GM19351 (cell line): ENCODE measurements around the gene OR6C4.
"Not testable (repeated sequence)": the region's sequence is repeated elsewhere in the genome, so short reads cannot be mapped to it uniquely, and the experiment has no call there.

Experiments used
- ATAC-seq: cut with Tn5 transposase; IDR thresholded peaks from one replicate; pipeline ENCODE4 v1.9.1; 2021; ENCODE audit warnings: mild to moderate bottlenecking, moderate library complexity; ENCODE audit not compliant: unreplicated experiment

OR6C4 gene

DNA sequence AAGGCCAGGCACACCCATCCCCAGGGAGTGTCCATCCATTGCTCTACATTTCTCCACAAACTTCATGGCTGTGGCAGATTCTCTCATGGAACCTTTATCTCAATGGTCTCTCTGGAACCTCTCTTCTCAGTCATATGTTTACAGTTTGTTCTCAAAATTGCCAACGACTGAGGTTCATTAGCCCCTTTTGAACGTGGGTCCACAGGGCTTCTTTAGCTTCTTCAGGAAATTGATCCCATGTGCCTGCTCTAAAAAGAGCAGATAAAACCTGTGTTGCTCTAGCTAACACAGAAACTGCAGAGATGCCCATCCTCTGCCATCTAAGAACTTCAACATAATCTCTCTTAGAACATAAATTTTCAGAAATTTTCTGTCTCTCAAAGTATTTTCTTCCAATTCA lies at the start of gene OR6C4:
Gene OR6C4, plus strand, starts transcription at position 301 of the 400 bp plus-strand sequence. CDS start 1,625 bp downstream, outside the sequence.
- ATAC-seq: no peak

DNA sequence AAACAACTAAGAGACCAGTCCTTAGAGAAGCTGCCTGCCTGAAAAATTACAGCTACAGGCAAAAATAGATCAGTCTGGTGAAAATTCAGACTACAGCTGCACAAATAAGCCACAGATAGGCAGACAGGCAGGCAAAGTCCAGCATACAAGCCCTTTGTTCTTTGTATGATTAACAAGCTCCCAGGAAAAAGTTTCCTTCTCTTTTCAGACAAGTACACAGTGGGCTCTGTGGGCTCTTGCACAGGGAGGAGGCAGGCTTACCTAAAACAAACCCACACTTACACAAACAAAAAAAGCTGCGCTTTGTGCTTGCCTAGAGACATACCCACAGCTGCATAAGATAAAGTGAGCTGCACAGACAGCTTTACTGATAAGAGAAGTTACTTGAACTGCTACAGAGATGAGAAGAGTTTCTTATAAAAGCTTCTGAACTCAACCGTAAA lies 49.6 kb upstream of the OR6C4 start:
- ATAC-seq: no peak

DNA sequence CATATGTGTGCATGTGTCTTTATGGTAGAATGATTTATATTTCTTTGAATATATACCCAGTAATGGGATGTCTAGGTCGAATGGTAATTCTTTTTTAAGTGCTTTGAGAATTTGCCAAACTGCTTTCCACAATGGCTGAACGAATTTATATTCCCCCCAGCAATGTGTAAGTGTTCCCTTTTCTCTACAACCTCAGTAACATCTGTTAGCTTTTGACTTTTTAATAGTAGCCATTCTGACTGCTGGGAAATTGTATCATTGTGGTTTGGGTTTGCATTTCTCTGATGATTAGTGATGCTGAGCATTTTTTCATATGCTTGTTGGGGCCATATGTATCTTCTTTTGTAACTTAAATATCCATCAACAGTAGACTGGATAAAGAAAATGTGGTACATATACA lies 47.8 kb upstream of the OR6C4 start:
- ATAC-seq: no peak

DNA sequence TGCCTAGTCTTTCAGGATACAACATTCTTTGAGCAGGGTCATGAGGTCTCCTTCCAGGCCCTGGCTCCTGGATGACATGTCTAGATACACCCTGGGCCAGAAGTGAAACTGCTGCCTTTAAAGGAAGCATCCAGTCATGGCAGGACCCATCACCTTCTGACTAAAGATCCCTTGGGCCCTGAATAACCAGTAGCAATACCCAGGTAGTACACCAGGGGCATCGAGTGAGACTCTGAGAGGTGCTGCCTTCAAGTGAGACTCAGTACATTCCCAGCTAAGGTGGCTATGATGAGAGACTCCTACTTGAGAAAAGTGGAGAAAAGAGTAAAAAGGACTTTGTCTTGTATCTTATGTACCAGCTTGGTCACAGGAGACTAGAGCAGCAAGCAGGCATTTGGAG lies 33.7 kb upstream of the OR6C4 start:
- ATAC-seq: no peak

DNA sequence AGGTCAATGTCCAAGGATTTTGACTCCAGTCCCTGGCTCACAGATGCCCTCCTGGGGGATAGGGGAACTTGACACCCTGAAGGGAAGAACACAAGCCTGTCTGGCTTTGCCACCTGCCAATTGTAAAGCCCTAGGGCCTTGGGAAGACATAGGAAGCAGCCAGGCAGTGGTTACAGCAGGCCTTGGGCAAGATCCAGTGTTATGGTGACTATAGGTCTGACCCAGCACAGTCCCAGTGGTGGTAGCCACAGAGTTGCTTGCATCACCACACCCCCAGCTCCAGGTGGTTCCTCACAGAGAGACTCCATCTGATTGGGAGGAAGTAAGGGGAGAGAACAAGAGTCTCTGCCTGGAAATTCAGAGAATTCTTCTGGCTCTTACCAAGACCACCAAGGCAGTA lies 33.0 kb upstream of the OR6C4 start:
- ATAC-seq: no peak

DNA sequence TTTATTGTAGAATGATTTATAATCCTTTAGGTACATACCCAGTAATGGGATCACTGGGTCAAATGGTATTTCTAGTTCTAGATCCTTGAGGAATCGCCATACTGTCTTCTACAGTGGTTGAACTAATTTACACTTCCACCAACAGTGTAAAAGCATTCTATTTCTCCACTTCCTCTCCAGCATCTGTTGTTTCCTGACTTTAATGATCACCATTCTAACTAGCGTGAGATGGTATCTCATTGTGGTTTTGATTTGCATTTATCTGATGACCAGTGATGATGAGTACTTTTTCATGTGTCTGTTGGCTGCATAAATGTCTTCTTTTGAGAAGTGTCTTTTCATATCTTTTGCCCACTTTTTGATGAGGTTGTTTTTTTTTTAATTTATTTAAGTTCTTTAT lies 1.2 kb upstream of the OR6C4 start:
- not testable (repeated sequence) for ATAC-seq

DNA sequence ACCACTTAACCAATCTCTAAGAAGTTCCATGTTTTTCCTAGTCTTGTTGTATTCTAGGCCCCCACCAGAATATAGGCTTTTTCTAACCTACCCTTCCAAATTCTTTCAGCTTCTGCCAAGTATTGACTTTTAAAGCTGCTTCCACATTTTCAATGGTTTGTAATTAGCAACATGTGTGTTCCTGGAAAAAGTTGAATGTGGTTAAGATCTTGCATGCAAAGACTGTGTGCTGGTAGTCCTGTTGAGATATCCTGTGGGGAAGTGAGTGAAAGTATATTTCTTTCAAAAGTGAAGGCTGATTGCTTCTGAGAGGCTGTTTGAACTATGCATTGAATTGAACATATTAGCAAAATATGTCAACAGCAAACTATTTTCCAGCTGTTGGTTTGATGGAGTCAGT lies 646 bp upstream of the OR6C4 start:
- ATAC-seq: no peak

DNA sequence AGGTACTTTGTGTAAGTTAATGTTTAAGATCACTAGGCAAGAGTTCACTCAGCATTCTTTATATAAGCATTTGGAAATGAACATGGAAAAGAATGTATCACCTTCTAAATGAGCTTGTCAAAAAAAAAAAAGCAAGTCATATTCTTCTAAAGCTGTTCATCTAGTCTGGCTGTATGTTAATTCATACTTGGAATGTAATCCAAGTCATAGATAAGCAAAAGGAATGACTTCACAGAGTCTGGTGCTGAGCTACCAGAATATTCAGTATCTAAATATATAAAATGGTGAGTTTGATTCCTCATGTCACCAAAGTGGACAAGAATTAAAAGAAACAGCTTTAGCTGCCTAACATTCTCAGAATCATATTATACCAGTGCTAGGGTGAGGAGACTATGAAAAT lies 4.9 kb downstream of the OR6C4 start:
- ATAC-seq: no peak

DNA sequence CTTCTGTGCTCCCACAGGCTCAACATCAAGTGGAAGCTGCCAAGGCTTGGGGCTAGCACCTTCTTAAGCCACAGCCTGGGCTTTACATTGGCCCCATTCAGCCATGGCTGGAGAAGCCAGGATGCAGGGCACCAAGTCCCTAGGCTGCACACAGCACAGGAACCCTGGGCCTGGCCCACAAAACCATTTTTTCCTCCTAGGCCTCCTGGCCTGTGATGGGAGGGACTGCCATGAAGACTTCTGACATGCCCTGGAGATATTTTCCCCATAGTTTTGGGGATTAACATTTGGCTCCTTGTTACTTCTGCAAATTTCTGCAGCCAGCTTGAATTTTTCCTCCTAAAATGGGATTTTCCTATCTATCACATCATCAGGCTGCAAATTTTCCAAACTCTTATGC lies 20.7 kb downstream of the OR6C4 start:
- ATAC-seq: not testable (repeated sequence)

DNA sequence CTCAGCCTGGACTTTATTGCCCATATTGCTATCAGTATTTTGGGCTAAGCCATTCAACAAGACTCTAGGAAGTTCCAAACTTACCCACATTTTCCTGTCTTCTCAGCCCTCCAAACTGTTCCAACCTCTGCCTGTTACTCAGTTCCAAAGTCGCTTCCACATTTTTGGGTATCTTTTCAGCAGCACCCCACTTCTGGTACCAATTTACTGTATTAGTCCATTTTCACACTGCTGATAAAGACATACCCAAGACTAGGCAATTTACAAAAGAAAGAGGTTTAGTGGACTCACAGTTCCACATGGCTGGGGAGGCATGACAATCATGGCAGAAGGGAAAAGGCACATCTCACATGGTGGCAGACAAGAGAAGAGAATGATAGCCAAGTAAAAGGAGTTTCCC lies 21.3 kb downstream of the OR6C4 start:
- ATAC-seq: not testable (repeated sequence)

DNA sequence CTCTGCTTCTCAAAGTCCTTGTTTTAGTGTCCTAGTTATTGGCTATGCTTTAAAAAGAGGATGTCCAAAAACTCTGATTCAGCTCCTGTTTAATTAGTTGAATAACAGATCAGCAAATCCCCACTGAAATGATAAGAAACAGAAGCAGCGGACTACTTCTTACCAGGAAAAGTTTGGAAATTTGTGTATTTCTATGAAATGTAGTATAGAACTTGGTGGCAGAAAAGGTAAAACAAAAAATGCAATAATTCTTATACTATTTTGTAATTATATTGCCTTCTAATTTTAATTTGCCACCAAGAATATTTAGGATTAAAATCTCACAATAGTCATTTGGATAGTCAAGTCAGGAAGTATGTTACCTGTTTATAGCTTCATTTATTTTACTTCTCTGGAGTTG lies 22.8 kb downstream of the OR6C4 start, which contains the start of gene OR2AP1:
Gene OR2AP1, plus strand, starts transcription at position 301 of the 400 bp plus-strand sequence. CDS start 1,947 bp downstream, outside the sequence.
- no peak for ATAC-seq

DNA sequence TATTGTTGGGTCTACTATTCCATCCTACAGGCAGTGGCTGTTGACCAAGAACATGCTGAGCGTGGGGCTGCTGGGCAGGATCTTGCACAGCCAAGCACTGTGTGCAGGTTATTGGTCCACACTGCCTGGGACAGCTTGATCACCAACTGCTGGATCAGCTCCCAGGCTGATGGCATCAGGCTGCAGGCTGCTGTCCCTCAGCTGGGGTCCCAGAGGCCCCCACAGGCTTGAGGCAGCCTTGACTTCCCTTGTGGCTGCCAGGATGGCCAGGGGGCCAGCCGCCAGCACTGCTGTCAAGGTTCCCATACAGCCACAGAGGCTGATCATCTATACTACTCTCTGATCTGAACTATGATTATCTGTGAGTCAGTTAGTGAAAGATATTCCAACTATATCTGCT lies 32.7 kb downstream of the OR6C4 start:
- ATAC-seq: no peak

DNA sequence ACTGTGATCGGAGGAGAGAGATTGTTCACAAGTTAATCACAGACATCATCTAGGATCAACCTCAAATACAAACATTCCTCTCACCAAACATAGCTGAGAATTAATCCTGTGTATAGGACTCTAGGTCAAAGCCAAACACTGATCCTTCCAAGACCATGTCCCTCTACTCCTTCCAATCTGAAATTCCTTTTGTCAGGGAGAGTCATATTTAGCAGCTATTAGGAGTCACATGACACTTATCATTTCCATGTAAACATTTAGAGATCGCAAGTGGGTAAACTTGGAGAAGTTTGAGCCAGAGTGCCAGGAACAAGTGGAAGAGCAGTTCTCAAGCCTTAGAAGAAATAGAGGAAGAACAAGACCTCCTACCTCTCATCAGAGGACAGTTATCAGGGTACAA lies 36.4 kb downstream of the OR6C4 start:
- ATAC-seq: no peak

DNA sequence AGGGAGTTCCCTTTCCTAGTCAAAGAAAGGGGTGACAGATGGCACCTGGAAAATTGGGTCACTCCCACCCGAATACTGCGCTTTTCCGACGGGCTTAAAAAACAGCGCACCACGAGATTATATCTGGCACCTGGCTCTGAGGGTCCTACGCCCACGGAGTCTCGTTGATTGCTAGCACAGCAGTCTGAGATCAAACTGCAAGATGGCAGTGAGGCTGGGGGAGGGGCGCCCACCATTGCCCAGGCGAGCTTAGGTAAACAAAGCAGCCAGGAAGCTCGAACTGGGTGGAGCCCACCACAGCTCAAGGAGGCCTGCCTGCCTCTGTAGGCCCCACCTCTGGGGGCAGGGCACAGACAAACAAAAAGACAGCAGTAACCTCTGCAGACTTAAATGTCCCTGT lies 40.8 kb downstream of the OR6C4 start:
- ATAC-seq: not testable (repeated sequence)
